ENCODE measurements around the gene L1CAM.

DNA sequence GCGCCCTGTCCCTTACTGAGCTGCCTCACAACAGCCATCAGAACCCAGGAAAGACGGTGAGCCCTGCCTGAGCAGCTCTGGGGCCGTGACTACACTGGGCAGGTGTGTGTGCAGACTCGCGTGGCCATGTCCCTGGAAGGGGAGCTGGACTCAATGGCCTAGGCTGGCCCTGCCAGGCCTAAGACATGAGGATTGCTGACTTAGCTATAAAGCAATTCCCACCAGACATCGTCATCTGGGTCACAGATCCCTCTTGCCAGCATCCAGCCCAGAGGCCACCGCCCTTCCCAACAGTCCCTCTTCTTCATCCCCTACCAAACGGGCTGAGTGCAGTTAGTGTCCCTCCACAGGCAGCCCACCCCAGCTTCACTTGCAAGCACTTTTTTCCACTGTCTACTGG lies 45.2 kb upstream of the L1CAM start:
- TF ChIP-seq YY1 (IDR thresholded peaks at IDR 0.05; ENCODE audit: insufficient read depth, insufficient read length) = no peak
- no peak for TF ChIP-seq SUZ12 (IDR thresholded peaks at IDR 0.05; ENCODE audit: extremely low read depth, insufficient read depth, insufficient read length)
- no peak for TF ChIP-seq ZNF274 (IDR thresholded peaks at IDR 0.05; ENCODE audit: low read depth, low read length)
